HEK293 (cell line): ENCODE data around the gene FRMD5.

Experiments used
- CTCF ChIA-PET: fragments of 350-600 bp; formaldehyde crosslinking; extraction: SDS; loops from one replicate; lab custom pipeline; 2021; ENCODE audit warnings: antibody characterized with exemption; lab: Yijun Ruan, JAX
- POLR2A ChIA-PET: fragments of 300-600 bp; formaldehyde crosslinking; extraction: SDS; loops from one replicate; lab custom pipeline; 2020; ENCODE audit warnings: antibody characterized with exemption, inconsistent platforms; lab: Yijun Ruan, JAX
- H3K27ac ChIP-seq: fragments of 200-500 bp; sonication (Bioruptor generic); 2 replicates; pipeline ENCODE4 v1.5.1; 2014; ENCODE audit warnings: low read depth, low read length, control low read depth, inconsistent platforms; ENCODE audit errors: extremely low read depth
- H3K36me3 ChIP-seq, 2 experiments: fragments of 200-500 bp in 1 of 2; sonication (Bioruptor generic) in 1 of 2; 1 replicate in 1 of 2; 2 replicates in 1 of 2; pipeline ENCODE4 v1.5.1; 2014 to 2017; ENCODE audit warnings: inconsistent platforms in 2 of 2, low read length in 2 of 2; ENCODE audit not compliant: control insufficient read depth in 2 of 2, insufficient read depth in 1 of 2
- H3K4me1 ChIP-seq: fragments of 200-500 bp; sonication (Bioruptor generic); 2 replicates; pipeline ENCODE4 v1.5.1; 2014; ENCODE audit warnings: mild to moderate bottlenecking, low read length, inconsistent platforms; ENCODE audit not compliant: control insufficient read depth, insufficient read depth
- H3K4me3 ChIP-seq: 2 replicates; pipeline ENCODE4 v1.5.1; 2011; ENCODE audit warnings: low read depth, mild to moderate bottlenecking, control low read depth, low read length, moderate library complexity
- H3K9me3 ChIP-seq: fragments of 200-500 bp; sonication (Bioruptor generic); 2 replicates; pipeline ENCODE4 v1.5.1; 2014; ENCODE audit warnings: low read depth, low read length, inconsistent platforms; ENCODE audit not compliant: control insufficient read depth, insufficient read depth
- GLI4 ChIP-seq: fragments of 450-650 bp; formaldehyde crosslinking; IDR thresholded peaks from 2 replicates; pipeline ENCODE4 v1.5.1; 2016; ENCODE audit warnings: missing biosample characterization, missing genetic modification characterization
- IKZF3 ChIP-seq: fragments of 450-650 bp; IDR thresholded peaks from 2 replicates; pipeline ENCODE4 v1.5.0; 2018; ENCODE audit warnings: missing biosample characterization, mild to moderate bottlenecking, missing genetic modification characterization, moderate library complexity
- KLF9 ChIP-seq: fragments of 450-650 bp; formaldehyde crosslinking; IDR thresholded peaks from 2 replicates; pipeline ENCODE4 v1.5.1; 2016; ENCODE audit warnings: missing biosample characterization, missing genetic modification characterization, low read depth
- MEIS1 ChIP-seq: sonication (generic); formaldehyde crosslinking; IDR thresholded peaks from 2 replicates; pipeline ENCODE4 v1.8.1; 2022; ENCODE audit warnings: missing genetic modification reagents, mild to moderate bottlenecking, borderline replicate concordance
- SP7 ChIP-seq: fragments of 450-650 bp; formaldehyde crosslinking; IDR thresholded peaks from 2 replicates; pipeline ENCODE4 v1.5.1; 2016; ENCODE audit warnings: missing biosample characterization, missing genetic modification characterization
- TCF7L2 ChIP-seq: IDR thresholded peaks from 2 replicates; pipeline ENCODE4 v1.6.1; 2011; ENCODE audit warnings: low read depth, mild to moderate bottlenecking, inconsistent platforms, low read length, moderate library complexity, borderline replicate concordance
- TSHZ1 ChIP-seq: fragments of 450-650 bp; formaldehyde crosslinking; IDR thresholded peaks from 2 replicates; pipeline ENCODE4 v1.5.1; 2016; ENCODE audit warnings: missing biosample characterization, missing genetic modification characterization, borderline replicate concordance
- YY1 ChIP-seq: fragments of 450-650 bp; formaldehyde crosslinking; IDR thresholded peaks from 2 replicates; pipeline ENCODE4 v1.5.1; 2018; ENCODE audit warnings: missing biosample characterization, missing genetic modification characterization
- ZBTB26 ChIP-seq: fragments of 450-650 bp; formaldehyde crosslinking; optimal IDR thresholded peaks from 2 replicates; pipeline ENCODE3; 2016; ENCODE audit warnings: missing biosample characterization, mild to moderate bottlenecking, missing genetic modification characterization
- ZBTB7A ChIP-seq: fragments of 450-650 bp; formaldehyde crosslinking; IDR thresholded peaks from 2 replicates; pipeline ENCODE4 v1.5.1; 2016; ENCODE audit warnings: low read depth, missing biosample characterization, missing genetic modification characterization
- ZNF10 ChIP-seq: fragments of 450-650 bp; formaldehyde crosslinking; IDR thresholded peaks from 2 replicates; pipeline ENCODE4 v1.5.1; 2017; ENCODE audit warnings: missing biosample characterization, missing genetic modification characterization
- ZNF138 ChIP-seq: fragments of 450-650 bp; formaldehyde crosslinking; IDR thresholded peaks from 2 replicates; pipeline ENCODE4 v1.5.1; 2016; ENCODE audit warnings: missing biosample characterization, missing genetic modification characterization, borderline replicate concordance
- ZNF26 ChIP-seq: fragments of 450-650 bp; formaldehyde crosslinking; IDR thresholded peaks from 2 replicates; pipeline ENCODE4 v1.5.1; 2016; ENCODE audit warnings: missing biosample characterization, missing genetic modification characterization
- ZNF266 ChIP-seq: fragments of 450-650 bp; formaldehyde crosslinking; IDR thresholded peaks from 2 replicates; pipeline ENCODE4 v1.5.1; 2016; ENCODE audit warnings: missing biosample characterization, missing genetic modification characterization, low read depth
- ZNF324 ChIP-seq: fragments of 450-650 bp; formaldehyde crosslinking; IDR thresholded peaks from 2 replicates; pipeline ENCODE4 v1.5.1; 2016; ENCODE audit warnings: missing biosample characterization, missing genetic modification characterization
- ZNF423 ChIP-seq: fragments of 450-650 bp; formaldehyde crosslinking; IDR thresholded peaks from 2 replicates; pipeline ENCODE4 v1.5.1; 2016; ENCODE audit warnings: missing biosample characterization, missing genetic modification characterization
- ZNF513 ChIP-seq: fragments of 450-650 bp; IDR thresholded peaks from 2 replicates; pipeline ENCODE4 v1.5.1; 2018; ENCODE audit warnings: missing biosample characterization, missing genetic modification characterization
- ZNF623 ChIP-seq: fragments of 450-650 bp; formaldehyde crosslinking; IDR thresholded peaks from 2 replicates; pipeline ENCODE4 v1.5.1; 2016; ENCODE audit warnings: missing biosample characterization, missing genetic modification characterization
- ZNF768 ChIP-seq: fragments of 450-650 bp; formaldehyde crosslinking; IDR thresholded peaks from 2 replicates; pipeline ENCODE4 v1.5.1; 2018; ENCODE audit warnings: missing biosample characterization, mild to moderate bottlenecking, missing genetic modification characterization

Gene FRMD5

GRCh38 chr15:43953402-43953801 is 241.7 kb downstream of the FRMD5 start:
- CTCF ChIA-PET, result no interaction called here
- H3K36me3 ChIP-seq, result no peaks in the 10 kb centered on the region

GRCh38 chr15:43950531-43950930 is 244.5 kb downstream of the FRMD5 start:
- H3K27ac ChIP-seq, result no peak overlapping the region
- H3K4me1 ChIP-seq, result no peaks in the 10 kb centered on the region
- ChIA-PET POLR2A (interaction anchor here (0.7 kb wide), 1 partner anchor 245 kb away, joined by 3 read pairs; the partner anchor contains the start of gene FRMD5), CTCF (no interaction called here)
- no peak overlapping the region for H3K4me3 ChIP-seq
- no peaks in the 10 kb centered on the region for H3K36me3 ChIP-seq
- no peak for TF ChIP-seq ZNF623 (tag by site-specific recombination)
- no peak for TF ChIP-seq GLI4 (tag by site-specific recombination)
- TF ChIP-seq TSHZ1 (tag by site-specific recombination), result no peak
- no peaks in the 10 kb centered on the region for H3K9me3 ChIP-seq

More at GRCh38 chr15:43953402-43953801, 241.7 kb downstream of the FRMD5 start:
- no peaks in the 10 kb centered on the region for H3K4me1 ChIP-seq
- POLR2A ChIA-PET, result no interaction called here
- no peaks in the 10 kb centered on the region for H3K9me3 ChIP-seq
- H3K27ac ChIP-seq, result no peak overlapping the region
- TF ChIP-seq ZNF423 (no peak), ZNF513 (tag by site-specific recombination) (no peak), ZNF138 (tag by site-specific recombination) (no peak), SP7 (tag by site-specific recombination) (no peak), ZNF10 (no peak), IKZF3 (tag by site-specific recombination) (no peak), ZNF266 (tag by site-specific recombination) (no peak), ZNF324 (tag by site-specific recombination) (no peak), ZNF26 (tag by site-specific recombination) (no peak), YY1 (tag by site-specific recombination) (no peak), ZBTB26 (no peak), MEIS1 (CRISPR knock-in tag) (no peak), TCF7L2 (no peak), ZBTB7A (tag by site-specific recombination) (no peak), ZNF768 (no peak), KLF9 (tag by site-specific recombination) (no peak)
- TF ChIP-seq, all 188 proteins: peak for 0
- H3K4me3 ChIP-seq, result no peak overlapping the region
